CD4-positive, alpha-beta T cell (primary cell): ENCODE results near the gene REPIN1. TPM values are rescaled to one million over a fixed set of nuclear protein-coding genes. Genes with fewer than 3 reads are reported as not detected.

ENCODE experiments used
- ATAC-seq: fragments of 200-7000 bp; cut with Tn5 transposase; one replicate; pipeline ENCODE4 v1.10.0; 2022; ENCODE audit warnings: mild to moderate bottlenecking; ENCODE audit not compliant: poor library complexity
- CTCF ChIA-PET: fragments of 350-600 bp; sonication (Branson Sonifier 250); formaldehyde crosslinking; loops from one replicate; lab custom pipeline; 2021; ENCODE audit warnings: antibody characterized with exemption, inconsistent platforms; lab: Charles Lee
- POLR2A ChIA-PET: fragments of 350-600 bp; sonication (Branson Sonifier 250); formaldehyde crosslinking; loops from one replicate; lab custom pipeline; 2021; ENCODE audit warnings: antibody characterized with exemption, inconsistent platforms; lab: Charles Lee
- DNase-seq, 14 experiments: peaks; one replicate each; pipeline ENCODE4 v3.0.0-alpha.2; 2013 to 2020; ENCODE audit warnings: mixed read lengths in 2 of 14
- H3K27ac ChIP-seq, 2 donors: one replicate each; pipeline versions ENCODE4 v1.5.1 to v1.7.0; 2013; ENCODE audit warnings: low read length in 2 of 2, low read depth in 1 of 2, mild to moderate bottlenecking in 1 of 2
- H3K27me3 ChIP-seq, 2 experiments: 1 replicate in 1 of 2; 2 replicates in 1 of 2; pipeline versions ENCODE4 v1.6.1 to v1.7.0; 2013; ENCODE audit warnings: low read length in 2 of 2, control low read depth in 1 of 2, mild to moderate bottlenecking in 1 of 2, moderate library complexity in 1 of 2; ENCODE audit not compliant: insufficient read depth in 2 of 2, control insufficient read depth in 1 of 2
- H3K36me3 ChIP-seq: one replicate; pipeline ENCODE4 v1.6.1; 2013; ENCODE audit warnings: low read length, control low read depth; ENCODE audit not compliant: insufficient read depth
- H3K4me1 ChIP-seq: one replicate; pipeline ENCODE4 v1.6.1; 2013; ENCODE audit warnings: low read length, control low read depth; ENCODE audit not compliant: insufficient read depth
- H3K4me3 ChIP-seq: one replicate; pipeline ENCODE4 v1.5.1; 2013; ENCODE audit warnings: mild to moderate bottlenecking, low read length, moderate library complexity
- H3K9me3 ChIP-seq, 2 experiments: 1 replicate in 1 of 2; 2 replicates in 1 of 2; pipeline versions ENCODE4 v1.6.1 to v1.7.0; 2013; ENCODE audit warnings: low read length in 2 of 2, mild to moderate bottlenecking in 2 of 2, control low read depth in 1 of 2, moderate library complexity in 1 of 2; ENCODE audit not compliant: control insufficient read depth in 1 of 2, insufficient read depth in 1 of 2
- H3K27ac Mint-ChIP-seq: one replicate; pipeline ENCODE4 v1.8.0; 2020; ENCODE audit warnings: mixed read lengths
- H3K27me3 Mint-ChIP-seq: one replicate; pipeline ENCODE4 v1.8.0; 2021; ENCODE audit warnings: mixed read lengths
- H3K36me3 Mint-ChIP-seq: one replicate; pipeline ENCODE4 v1.8.0; 2021; ENCODE audit warnings: low read depth, mixed read lengths
- H3K4me1 Mint-ChIP-seq: one replicate; pipeline ENCODE4 v1.8.0; 2021; ENCODE audit warnings: low read depth, mixed read lengths
- H3K4me3 Mint-ChIP-seq: one replicate; pipeline ENCODE4 v1.8.0; 2020; ENCODE audit warnings: mild to moderate bottlenecking, mixed read lengths
- H3K9me3 Mint-ChIP-seq: one replicate; pipeline ENCODE4 v1.8.0; 2020; ENCODE audit warnings: mixed read lengths
- CTCF ChIP-seq: fragments of 200-600 bp; IDR thresholded peaks from one replicate; pipeline ENCODE4 v1.8.0; 2022; ENCODE audit warnings: antibody characterized with exemption, mild to moderate bottlenecking
- intact Hi-C, 2 experiments: fragments of 100-400 bp; cut with DNase I in 1 of 2; cut with micrococcal nuclease in 1 of 2; formaldehyde crosslinking; loops; one replicate each; pipeline versions ENCODE4 v1.15.1 to v1.9.0; 2023 to 2025; cut with DNase I, micrococcal nuclease
- total RNA-seq, 174 experiments: library from RNA in 2 of 174; stranded (reverse) in 2 of 174; gene quantifications; one replicate each; pipeline ENCODE4 v1.2.3 and lab custom pipeline; 2021 to 2026

The REPIN1 gene
- total RNA-seq, 2 experiments from 2014 or later: 58.2 to 59.8 TPM

- H3K4me1 ChIP-seq: peaks cover 9% of the 10 kb centered on the region
- no peaks in the 10 kb centered on the region for H3K36me3 ChIP-seq
- no peaks in the 10 kb centered on the region for H3K27me3 Mint-ChIP-seq
- TF ChIP-seq CTCF: no peak
- no peaks in the 10 kb centered on the region for H3K36me3 Mint-ChIP-seq
- intact Hi-C loops: loop anchor here (1.0 to 10.0 kb wide), 3 partner anchors 14 to 135 kb away; no protein-coding TSS in a partner anchor
- ChIA-PET POLR2A (interaction anchor here (0.7 to 1.4 kb wide), 2 partner anchors 14 to 69 kb away, joined by 3 read pairs; no protein-coding TSS in a partner anchor), CTCF (interaction anchor here (2.2 kb wide), 1 partner anchor 14 kb away, joined by 9 read pairs; a partner anchor contains a TSS)
- ATAC-seq (no peak), DNase-seq (peak in 1 of 14 experiments; percentile 7)
- no peak overlapping the region for H3K27ac Mint-ChIP-seq
- peaks cover 7% of the 10 kb centered on the region for H3K4me1 Mint-ChIP-seq
- no peaks in the 10 kb centered on the region for H3K27me3 ChIP-seq
- H3K9me3 ChIP-seq: no peaks in the 10 kb centered on the region
- H3K4me3 ChIP-seq: no peak overlapping the region
- peaks cover 2% of the 10 kb centered on the region for H3K9me3 Mint-ChIP-seq
- no peak overlapping the region for H3K27ac ChIP-seq
- H3K4me3 Mint-ChIP-seq: no peak overlapping the region
Observed at GRCh38 chr7:150420242-150420641, 51.6 kb downstream of the REPIN1 start.

- Histone ChIP-seq H3K4me3 (no peak overlapping the region), H3K27me3 (no peaks in the 10 kb centered on the region), H3K36me3 (no peaks in the 10 kb centered on the region), H3K4me1 (peaks cover 9% of the 10 kb centered on the region), H3K27ac (no peak overlapping the region), H3K9me3 (no peaks in the 10 kb centered on the region)
- Mint-ChIP-seq H3K4me1 (peaks cover 7% of the 10 kb centered on the region), H3K27me3 (no peaks in the 10 kb centered on the region), H3K36me3 (no peaks in the 10 kb centered on the region), H3K27ac (no peak overlapping the region), H3K9me3 (peaks cover 2% of the 10 kb centered on the region), H3K4me3 (peak overlapping the region; percentile 18)
- peak; percentile 99 for ATAC-seq
- peak; percentile 77 to 94 (median 86) for DNase-seq
- CTCF ChIA-PET: interaction anchor here (0.8 to 2.2 kb wide), 3 partner anchors 15 to 43 kb away, joined by 3 to 9 read pairs (median 6); a partner anchor contains a TSS
- POLR2A ChIA-PET: interaction anchor here (0.7 to 1.4 kb wide), 3 partner anchors 14 to 69 kb away, joined by 3 read pairs; a partner anchor contains a TSS
- intact Hi-C loops: loop anchor here (1.0 to 10.0 kb wide), 4 partner anchors 15 to 136 kb away; no protein-coding TSS in a partner anchor
- peak; percentile 95 for TF ChIP-seq CTCF
Observed at GRCh38 chr7:150420987-150421674, 52.5 kb downstream of the REPIN1 start.

- H3K36me3 Mint-ChIP-seq: no peaks in the 10 kb centered on the region
- Histone ChIP-seq H3K36me3 (no peaks in the 10 kb centered on the region), H3K27me3 (no peaks in the 10 kb centered on the region), H3K4me1 (peaks cover 9% of the 10 kb centered on the region), H3K4me3 (no peak overlapping the region), H3K27ac (no peak overlapping the region), H3K9me3 (no peaks in the 10 kb centered on the region)
- intact Hi-C loops: loop anchor here (1.0 to 10.0 kb wide), 3 partner anchors 66 to 137 kb away; no protein-coding TSS in a partner anchor
- H3K27me3 Mint-ChIP-seq: no peaks in the 10 kb centered on the region
- peak in 1 of 14 experiments; percentile 19 for DNase-seq
- ChIA-PET POLR2A (interaction anchor here (1.0 kb wide), 1 partner anchor 16 kb away, joined by 3 read pairs; a partner anchor contains a TSS), CTCF (interaction anchor here (0.8 to 2.2 kb wide), 3 partner anchors 16 to 44 kb away, joined by 3 to 9 read pairs (median 6); a partner anchor contains a TSS)
- ATAC-seq: no peak
- peaks cover 2% of the 10 kb centered on the region for H3K9me3 Mint-ChIP-seq
- no peak overlapping the region for H3K27ac Mint-ChIP-seq
- no peak overlapping the region for H3K4me3 Mint-ChIP-seq
- no peak for TF ChIP-seq CTCF
- peaks cover 7% of the 10 kb centered on the region for H3K4me1 Mint-ChIP-seq
Observed at GRCh38 chr7:150421831-150422230, 53.2 kb downstream of the REPIN1 start.

Other genes with a start within 250 kb of the REPIN1 start
- gene LRRC61, start 45.5 kb upstream of the REPIN1 start, total RNA-seq: 1 to 10 TPM; 3.1 to 5.0 TPM
- gene ACTR3C, start 45.3 kb upstream of the REPIN1 start, total RNA-seq: 1 to 10 TPM; 1.9 to 3.4 TPM
- not detected for gene RARRES2, start 27.2 kb upstream of the REPIN1 start, total RNA-seq
- under 1 TPM; 0.38 to 0.45 TPM for gene ZNF775, start 10.5 kb downstream of the REPIN1 start, total RNA-seq
- gene GIMAP8, start 81.8 kb downstream of the REPIN1 start, total RNA-seq: 1 to 10 TPM; 2.9 to 3.8 TPM
- gene GIMAP7, start 146.1 kb downstream of the REPIN1 start, total RNA-seq: 10 to 100 TPM; 48.4 to 50.7 TPM
- 10 to 100 TPM; 20.7 to 23.6 TPM for gene GIMAP4, start 198.6 kb downstream of the REPIN1 start, total RNA-seq